Activated T-helper 1 cell treated with Interleukin-2 at 50 U/mL for 16 hours (primary cell): ENCODE data around the gene UPK3B.
"Not testable (repeated sequence)": the region's sequence is repeated elsewhere in the genome, so short reads cannot be mapped to it uniquely, and the experiment has no call there.

Experiments
- DNase-seq: peaks from one replicate; pipeline ENCODE4 v3.0.0-alpha.2; 2020; ENCODE audit warnings: low read depth

Gene UPK3B

DNA sequence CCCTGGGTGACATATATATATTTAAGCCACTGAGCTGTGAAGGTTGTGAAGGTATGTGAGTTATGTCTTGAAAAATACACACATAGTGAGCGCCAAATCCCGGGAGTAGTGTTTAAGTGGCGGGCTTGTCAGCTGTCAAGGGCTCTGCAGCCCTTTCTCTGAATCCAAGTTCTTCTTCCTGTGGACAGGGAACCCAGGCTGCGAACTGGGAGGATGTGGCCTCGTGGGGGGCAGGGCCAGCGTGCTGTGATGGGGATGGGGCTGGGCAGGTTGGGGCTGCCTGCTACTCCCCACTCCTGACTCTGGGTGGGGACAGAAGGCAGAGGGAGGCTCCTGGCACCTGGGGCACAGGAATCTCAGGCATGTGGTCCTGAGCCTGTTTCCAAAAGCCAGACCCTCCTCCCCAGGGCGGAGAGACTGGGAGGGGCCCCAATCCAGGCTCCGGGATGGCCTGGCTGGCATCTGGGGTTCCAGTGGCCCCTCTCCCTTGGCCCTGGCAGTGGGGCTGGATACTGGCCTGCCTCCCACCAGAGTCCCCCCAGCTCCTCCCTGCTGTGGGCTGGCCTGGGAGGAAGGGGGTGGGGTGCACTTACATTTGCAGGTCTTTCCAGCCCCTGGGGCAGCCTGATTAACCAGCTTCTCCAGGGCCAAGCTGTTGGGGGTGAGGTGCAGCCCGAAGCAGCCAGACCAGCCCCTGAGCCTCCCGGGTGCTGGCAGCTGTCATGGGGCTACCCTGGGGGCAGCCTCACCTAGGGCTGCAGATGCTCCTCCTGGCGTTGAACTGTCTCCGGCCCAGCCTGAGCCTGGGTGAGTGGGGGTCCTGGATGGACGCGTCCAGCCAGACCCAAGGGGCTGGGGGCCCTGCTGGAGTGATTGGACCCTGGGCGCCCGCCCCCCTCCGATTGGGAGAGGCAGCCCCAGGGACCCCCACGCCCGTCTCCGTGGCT, at the start of gene UPK3B:
UPK3B (plus strand) TSS at position 622 of the 947 bp plus-strand sequence; CDS start at position 723, 101 bp downstream.
- DNase-seq = no peak

- DNase-seq = not testable (repeated sequence)
These were observed 49.6 kb upstream of the UPK3B start for GRCh38 chr7:76460767-76461166.

- peak; percentile 31 for DNase-seq
These were observed 48.8 kb upstream of the UPK3B start, which contains the start of gene DTX2 for GRCh38 chr7:76461464-76462101. DTX2 (plus strand) TSS chr7:76461709; CDS start chr7:76480510, 18,801 bp downstream.

- not testable (repeated sequence) for DNase-seq
These were observed 48.0 kb upstream of the UPK3B start for GRCh38 chr7:76462271-76462882.

- DNase-seq = not testable (repeated sequence)
These were observed 45.4 kb upstream of the UPK3B start for GRCh38 chr7:76464959-76465358.

- DNase-seq = not testable (repeated sequence)
These were observed 44.4 kb upstream of the UPK3B start for GRCh38 chr7:76465950-76466349.

DNA sequence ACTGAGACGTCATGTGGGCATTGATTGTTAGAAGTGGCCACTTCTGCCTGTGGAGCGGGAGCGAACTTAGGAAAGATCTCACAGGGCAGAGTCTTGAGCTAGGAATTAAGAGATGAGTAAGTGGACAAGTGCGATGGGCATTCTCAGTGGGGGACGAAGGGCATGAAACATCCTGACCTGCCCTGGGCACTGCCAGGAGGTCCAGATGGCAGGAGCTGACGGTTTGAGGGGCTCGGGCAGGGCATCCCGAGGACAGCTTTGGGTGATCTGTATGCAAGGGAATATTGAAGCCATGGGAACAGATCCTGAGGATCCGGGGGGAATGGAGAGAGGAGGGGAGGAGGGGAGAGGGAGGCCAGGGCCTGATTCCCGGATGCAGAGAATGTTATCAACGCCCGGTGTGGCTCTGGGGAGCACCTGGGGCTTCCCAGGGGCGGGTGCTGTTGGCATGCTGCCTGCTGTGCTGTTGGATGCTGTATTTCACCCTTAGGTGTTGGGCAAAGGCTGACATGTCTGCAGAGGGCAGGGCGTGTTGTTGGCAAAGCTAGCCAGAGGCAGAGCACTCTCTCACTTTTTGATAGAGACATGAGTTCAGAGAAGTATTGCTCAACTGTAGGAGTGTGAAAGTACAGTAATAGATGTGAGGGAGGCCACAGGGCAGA, 42.5 kb upstream of the UPK3B start:
- not testable (repeated sequence) for DNase-seq

DNA sequence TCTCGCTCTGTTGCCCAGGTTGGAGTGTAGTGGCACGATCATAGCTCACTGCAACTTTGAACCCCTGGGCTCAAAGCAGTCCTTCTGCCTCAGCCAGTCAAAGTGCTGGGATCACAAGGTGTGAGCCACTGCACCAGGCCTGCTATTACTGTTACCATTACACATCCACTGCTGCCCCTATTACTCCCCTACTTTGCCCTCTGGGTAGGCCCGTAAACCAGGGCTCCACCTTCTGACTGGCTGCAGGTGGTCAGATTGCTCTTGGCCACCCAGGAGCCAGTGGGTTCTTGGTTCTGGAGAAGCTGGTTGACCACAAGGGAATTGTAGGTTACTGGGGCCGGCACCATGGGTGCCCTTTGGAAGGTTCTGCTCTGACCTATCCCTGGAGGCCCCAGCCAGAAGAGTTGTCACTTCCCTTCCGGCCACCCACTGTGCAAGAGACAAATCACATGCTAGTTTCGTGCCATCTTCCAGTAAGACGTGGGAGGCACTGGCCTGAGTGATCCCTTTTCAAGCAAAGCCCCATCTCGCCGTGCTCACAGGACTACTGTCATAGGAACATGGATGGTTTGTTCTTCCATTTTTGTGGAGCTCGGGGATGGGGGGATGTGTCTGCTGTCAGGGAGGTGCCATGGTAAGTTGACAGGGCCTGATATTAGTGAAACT, 38.7 kb upstream of the UPK3B start:
- DNase-seq = not testable (repeated sequence)

- DNase-seq = not testable (repeated sequence)
These were observed 37.3 kb upstream of the UPK3B start for GRCh38 chr7:76473097-76473496.

- not testable (repeated sequence) for DNase-seq
These were observed 34.1 kb upstream of the UPK3B start for GRCh38 chr7:76476280-76476679.

DNA sequence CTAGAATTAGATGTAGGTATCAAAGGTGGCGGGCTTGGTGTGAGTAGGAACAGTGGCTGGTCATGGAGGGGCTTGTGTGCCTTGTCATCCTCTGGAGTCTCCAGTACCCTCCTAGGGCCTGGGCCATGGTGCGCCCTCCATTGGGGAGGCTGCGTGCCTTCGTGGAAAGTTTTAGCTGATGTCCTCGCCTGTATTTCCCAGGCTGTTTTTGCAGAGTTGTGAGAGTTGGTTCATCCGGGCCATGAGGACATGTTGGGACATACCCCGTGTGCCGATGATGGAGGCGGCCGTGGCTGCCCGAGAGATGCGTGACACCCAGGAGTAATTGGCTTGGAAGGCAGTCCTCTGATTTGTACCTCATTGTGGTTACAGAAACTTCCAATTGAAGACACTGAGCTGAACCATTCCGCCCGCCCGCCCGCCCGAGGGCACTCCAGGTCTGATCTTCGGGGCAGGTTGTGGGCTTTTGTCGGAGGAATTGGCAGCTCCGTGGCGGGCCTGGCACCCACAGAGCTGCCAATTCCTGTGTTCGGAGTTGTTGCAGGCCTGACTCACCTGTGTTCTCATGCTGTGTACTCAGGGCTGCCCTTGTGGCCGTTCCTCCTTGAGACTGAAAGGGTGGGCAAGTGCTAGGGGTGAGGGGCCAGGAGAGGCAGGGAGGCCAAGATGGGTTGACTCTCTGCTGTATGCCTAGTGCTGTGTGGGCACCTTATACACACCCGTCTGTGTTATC, 33.4 kb upstream of the UPK3B start:
- DNase-seq = not testable (repeated sequence)

DNA sequence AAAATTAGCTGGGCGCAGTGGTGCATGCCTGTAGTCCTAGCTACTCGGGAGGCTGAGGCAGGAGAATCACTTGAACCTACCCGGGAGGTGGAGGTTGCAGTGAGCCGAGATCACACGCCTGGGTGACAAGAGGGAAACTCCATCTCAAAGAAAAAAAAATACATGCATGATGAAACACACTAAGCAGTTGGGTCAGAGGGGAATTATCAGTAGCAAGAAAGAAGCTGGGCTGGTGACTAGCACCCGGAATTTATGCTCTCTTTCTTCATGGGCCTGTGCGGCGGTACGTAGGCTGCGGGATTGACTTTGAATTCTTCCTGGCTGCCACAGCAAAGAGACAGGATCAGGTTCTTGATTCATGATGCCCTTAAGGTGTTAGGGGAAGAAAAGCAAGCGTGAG, 30.7 kb upstream of the UPK3B start:
- DNase-seq = not testable (repeated sequence)

DNA sequence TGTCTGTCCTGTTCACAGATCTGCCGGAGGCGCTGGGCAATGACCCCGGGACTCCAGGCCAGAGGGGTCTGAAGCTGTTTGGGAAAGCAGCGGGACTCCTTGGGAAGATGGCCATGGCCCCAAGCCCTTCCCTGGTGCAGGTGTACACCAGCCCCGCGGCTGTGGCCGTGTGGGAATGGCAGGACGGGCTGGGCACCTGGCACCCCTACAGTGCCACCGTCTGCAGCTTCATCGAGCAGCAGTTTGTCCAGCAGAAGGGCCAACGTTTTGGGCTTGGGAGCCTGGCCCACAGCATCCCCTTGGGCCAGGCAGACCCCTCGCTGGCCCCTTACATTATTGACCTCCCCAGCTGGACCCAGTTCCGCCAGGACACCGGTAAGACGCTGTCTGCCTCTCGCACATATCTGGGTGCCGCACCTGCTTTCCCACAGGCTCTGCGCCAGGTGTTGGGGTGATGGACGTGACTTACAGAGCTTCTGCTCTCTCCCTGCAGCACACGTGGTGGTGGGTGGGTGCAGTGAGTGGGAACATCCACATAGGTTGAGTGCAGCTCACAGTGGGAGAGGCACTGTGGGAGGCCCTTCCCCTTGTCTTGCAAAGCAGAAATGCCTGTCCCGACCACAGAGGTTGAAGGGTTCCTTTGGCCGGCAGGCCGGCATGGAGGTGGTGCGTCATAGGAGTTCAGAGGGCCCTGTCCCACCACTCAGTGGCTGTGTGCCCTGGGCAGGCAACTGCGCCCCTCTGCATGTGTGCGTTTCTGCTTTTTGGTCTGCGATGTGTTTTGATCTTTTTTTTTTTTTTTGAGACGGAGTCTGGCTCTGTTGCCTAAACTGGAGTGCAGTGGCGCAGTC, 29.7 kb upstream of the UPK3B start:
- DNase-seq = not testable (repeated sequence)

DNA sequence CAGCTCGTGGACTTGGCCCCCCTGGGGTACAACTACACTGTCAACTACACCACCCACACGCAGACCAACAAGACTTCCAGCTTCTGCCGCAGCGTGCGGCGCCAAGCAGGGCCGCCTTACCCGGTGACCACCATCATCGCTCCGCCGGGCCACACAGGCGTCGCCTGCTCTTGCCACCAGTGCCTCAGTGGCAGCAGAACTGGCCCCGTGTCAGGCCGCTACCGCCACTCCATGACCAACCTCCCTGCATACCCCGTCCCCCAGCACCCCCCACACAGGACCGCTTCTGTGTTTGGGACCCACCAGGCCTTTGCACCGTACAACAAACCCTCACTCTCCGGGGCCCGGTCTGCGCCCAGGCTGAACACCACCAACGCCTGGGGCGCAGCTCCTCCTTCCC, 27.7 kb upstream of the UPK3B start:
- not testable (repeated sequence) for DNase-seq

GRCh38 chr7:76483081-76483480, 27.3 kb upstream of the UPK3B start:
- not testable (repeated sequence) for DNase-seq

- not testable (repeated sequence) for DNase-seq
These were observed 25.9 kb upstream of the UPK3B start for GRCh38 chr7:76484456-76484855.

GRCh38 chr7:76485822-76486610, 24.3 kb upstream of the UPK3B start:
- DNase-seq = not testable (repeated sequence)

DNA sequence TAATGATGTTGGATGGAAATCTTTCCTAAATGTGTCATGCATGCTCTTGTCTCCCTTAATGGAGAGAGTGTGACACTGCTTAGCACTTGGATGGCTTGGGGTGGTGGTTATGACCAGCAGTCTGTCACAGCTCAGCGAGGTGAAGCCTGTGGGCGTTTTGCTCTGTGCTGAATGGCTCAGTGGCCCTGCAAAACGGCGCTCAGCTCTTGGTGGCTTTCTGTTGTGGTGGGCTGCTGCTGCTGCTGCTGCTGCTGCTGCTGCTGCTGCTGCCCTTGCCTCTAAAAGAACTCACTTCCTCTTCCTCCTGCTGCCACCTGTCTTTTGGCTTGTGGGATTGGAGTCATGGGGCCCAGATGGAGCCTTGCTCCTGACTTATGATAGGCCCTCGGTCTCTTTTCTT, 23.7 kb upstream of the UPK3B start:
- DNase-seq = not testable (repeated sequence)

DNA sequence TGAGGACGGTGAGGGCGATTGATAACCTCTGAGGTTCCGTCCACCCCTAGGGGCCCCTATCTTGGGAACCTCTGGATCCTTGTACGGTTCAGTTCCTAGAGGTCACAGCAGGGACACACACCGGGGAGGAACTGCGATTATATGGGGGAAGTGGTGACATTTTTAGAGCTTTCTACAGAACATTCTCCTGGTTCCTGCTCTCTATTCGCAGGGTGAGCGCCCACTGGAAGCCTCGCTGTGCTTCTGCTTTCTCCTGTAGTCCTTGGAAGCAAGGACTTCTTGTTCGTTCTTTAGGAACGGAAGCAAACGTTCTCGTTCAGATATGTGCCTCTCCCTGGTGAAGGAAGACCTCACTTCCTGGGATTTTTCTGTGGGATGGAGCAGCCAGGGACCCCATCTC, 22.4 kb upstream of the UPK3B start:
- not testable (repeated sequence) for DNase-seq
